ENCODE data around the gene ZNF222.

ZNF222 gene

GRCh38 chr19:44025217-44025936, at the start of gene ZNF222:
TSS of gene ZNF222 (plus strand) at chr19:44025379. CDS start at chr19:44025437, 58 bp downstream.
- DNase-seq, result peak; percentile 86

- no peak for DNase-seq
Measured at GRCh38 chr19:43976732-43977131, 48.4 kb upstream of the ZNF222 start.

GRCh38 chr19:43983544-43983911, 41.7 kb upstream of the ZNF222 start:
- DNase-seq, result no peak

- peak; percentile 88 for DNase-seq
Measured at GRCh38 chr19:43983912-43984686, 41.1 kb upstream of the ZNF222 start, which contains the start of gene ZNF155. TSS of gene ZNF155 (plus strand) at chr19:43984188. CDS start at chr19:43988544, 4,356 bp downstream.

- peak; percentile 57 for DNase-seq
Measured at GRCh38 chr19:43984687-43985000, 40.5 kb upstream of the ZNF222 start.

GRCh38 chr19:43997631-43998290, 27.4 kb upstream of the ZNF222 start:
- DNase-seq, result no peak

GRCh38 chr19:44002212-44002565, 23.0 kb upstream of the ZNF222 start:
- DNase-seq, result no peak

GRCh38 chr19:44002566-44003460, 22.4 kb upstream of the ZNF222 start, which contains the start of gene ZNF230:
TSS of gene ZNF230 (plus strand) at chr19:44002957. CDS start at chr19:44007079, 4,122 bp downstream.
- peak; percentile 86 for DNase-seq

GRCh38 chr19:44003461-44004009, 21.6 kb upstream of the ZNF222 start:
- peak; percentile 58 for DNase-seq

- no peak for DNase-seq
Measured at GRCh38 chr19:44005973-44006372, 19.2 kb upstream of the ZNF222 start.

GRCh38 chr19:44007473-44007872, 17.7 kb upstream of the ZNF222 start:
- DNase-seq, result no peak

- no peak for DNase-seq
Measured at GRCh38 chr19:44010468-44010867, 14.7 kb upstream of the ZNF222 start.

- no peak for DNase-seq
Measured at GRCh38 chr19:44019498-44019897, 5.7 kb upstream of the ZNF222 start.

GRCh38 chr19:44021221-44021620, 4.0 kb upstream of the ZNF222 start:
- DNase-seq, result no peak

GRCh38 chr19:44024900-44025216, 321 bp upstream of the ZNF222 start:
- no peak for DNase-seq

- DNase-seq, result no peak
Measured at GRCh38 chr19:44026622-44027021, 1.4 kb downstream of the ZNF222 start.

- DNase-seq, result no peak
Measured at GRCh38 chr19:44032001-44032610, 6.9 kb downstream of the ZNF222 start.

GRCh38 chr19:44042147-44042546, 17.0 kb downstream of the ZNF222 start:
- DNase-seq, result no peak

- DNase-seq, result no peak
Measured at GRCh38 chr19:44050740-44051649, 25.8 kb downstream of the ZNF222 start.

GRCh38 chr19:44051650-44052402, 26.6 kb downstream of the ZNF222 start, which contains the start of gene ZNF223:
TSS of gene ZNF223 (plus strand) at chr19:44052036. CDS start at chr19:44055177, 3,141 bp downstream.
- peak; percentile 87 for DNase-seq

All from activated CD8-positive, alpha-beta memory T cell treated with anti-CD3 and anti-CD28 coated beads for 24 hours (primary cell).